ENCODE data around the gene MUC20. TPM values are rescaled to one million over a fixed set of nuclear protein-coding genes. Genes with fewer than 3 reads are reported as not detected.

MUC20 gene
- total and polyA plus RNA-seq, 8 donors: 5.2 to 35.9 (median 10.8) TPM

DNA sequence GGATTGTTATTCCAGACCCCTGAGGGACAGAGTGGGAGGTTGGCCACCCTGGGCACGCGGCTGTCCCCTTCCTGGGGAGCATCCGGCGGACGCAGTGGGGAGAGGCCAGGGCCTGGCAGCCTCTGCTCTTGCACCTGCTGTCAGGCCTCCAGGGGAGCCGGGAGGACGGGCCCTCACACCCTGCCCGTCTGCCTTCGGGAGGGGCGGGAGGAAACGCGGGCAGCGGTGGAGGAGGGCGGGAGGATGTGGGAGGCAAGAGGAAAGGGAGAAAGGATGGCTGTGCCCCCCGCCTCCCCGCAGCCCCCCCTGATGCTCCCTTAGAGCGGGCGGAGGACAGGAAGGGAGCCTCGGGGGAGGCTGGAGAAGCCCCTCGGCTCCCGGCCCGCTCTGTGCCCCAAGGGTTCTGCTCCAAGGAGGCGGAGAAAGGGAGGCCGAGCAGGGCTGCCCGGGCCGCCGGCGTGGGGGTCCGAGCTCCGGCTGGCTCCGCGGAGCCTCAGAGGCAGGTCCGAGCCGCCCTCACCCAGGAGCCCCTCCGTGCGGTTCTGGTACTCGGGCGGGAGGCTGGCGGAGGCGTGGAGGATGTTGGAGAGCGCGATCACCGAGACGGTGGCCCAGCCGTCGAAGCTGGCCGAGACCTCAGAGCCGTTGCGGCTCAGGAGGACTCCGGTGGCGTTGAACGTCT lies 40.9 kb downstream of the MUC20 start:
- ATAC-seq: no peak
- FAIRE-seq: no peak
- no peak overlapping the region for H3K4me3 ChIP-seq
- no peaks in the 10 kb centered on the region for H3K36me3 ChIP-seq
- no peak for DNase-seq
- WGBS, 2 donors: 15 to 25% methylated on average over 39 to 52 of the region's 52 CpGs
- intact Hi-C loops (cut with DNase I): no loop called here
- peaks cover 0 to 5% (median 0%) of the 10 kb centered on the region in 4 donors for H3K27me3 ChIP-seq
- TF ChIP-seq, protein P1, sequence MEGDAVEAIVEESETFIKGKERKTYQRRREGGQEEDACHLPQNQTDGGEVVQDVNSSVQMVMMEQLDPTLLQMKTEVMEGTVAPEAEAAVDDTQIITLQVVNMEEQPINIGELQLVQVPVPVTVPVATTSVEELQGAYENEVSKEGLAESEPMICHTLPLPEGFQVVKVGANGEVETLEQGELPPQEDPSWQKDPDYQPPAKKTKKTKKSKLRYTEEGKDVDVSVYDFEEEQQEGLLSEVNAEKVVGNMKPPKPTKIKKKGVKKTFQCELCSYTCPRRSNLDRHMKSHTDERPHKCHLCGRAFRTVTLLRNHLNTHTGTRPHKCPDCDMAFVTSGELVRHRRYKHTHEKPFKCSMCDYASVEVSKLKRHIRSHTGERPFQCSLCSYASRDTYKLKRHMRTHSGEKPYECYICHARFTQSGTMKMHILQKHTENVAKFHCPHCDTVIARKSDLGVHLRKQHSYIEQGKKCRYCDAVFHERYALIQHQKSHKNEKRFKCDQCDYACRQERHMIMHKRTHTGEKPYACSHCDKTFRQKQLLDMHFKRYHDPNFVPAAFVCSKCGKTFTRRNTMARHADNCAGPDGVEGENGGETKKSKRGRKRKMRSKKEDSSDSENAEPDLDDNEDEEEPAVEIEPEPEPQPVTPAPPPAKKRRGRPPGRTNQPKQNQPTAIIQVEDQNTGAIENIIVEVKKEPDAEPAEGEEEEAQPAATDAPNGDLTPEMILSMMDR (IDR thresholded peaks at IDR 0.05): no peak
- no peaks in the 10 kb centered on the region for H3K4me1 ChIP-seq
- H3K27ac ChIP-seq: no peak overlapping the region
- H3K9me3 ChIP-seq: no peaks in the 10 kb centered on the region

GRCh38 chr3:195762249-195762585 lies 41.4 kb downstream of the MUC20 start:
- peaks cover 0 to 5% (median 0%) of the 10 kb centered on the region in 4 donors for H3K27me3 ChIP-seq
- no peak for FAIRE-seq

GRCh38 chr3:195762611-195763010 lies 41.8 kb downstream of the MUC20 start:
- Histone ChIP-seq H3K9me3 (no peaks in the 10 kb centered on the region), H3K4me1 (no peaks in the 10 kb centered on the region), H3K27ac (no peak overlapping the region), H3K36me3 (no peaks in the 10 kb centered on the region), H3K4me3 (no peak overlapping the region), H3K27me3 (peaks cover 0 to 5% (median 0%) of the 10 kb centered on the region in 4 donors)
- FAIRE-seq (no peak), ATAC-seq (no peak), DNase-seq (no peak)
- TF ChIP-seq, protein P1 (IDR thresholded peaks at IDR 0.05): no peak
- intact Hi-C loops (cut with DNase I): no loop called here
- WGBS, 2 donors: 81 to 85% methylated on average over 38 to 43 of the region's 43 CpGs

More at GRCh38 chr3:195762249-195762585, 41.4 kb downstream of the MUC20 start:
- TF ChIP-seq, protein P1 (IDR thresholded peaks at IDR 0.05): no peak
- no peaks in the 10 kb centered on the region for H3K4me1 ChIP-seq
- no peak for ATAC-seq
- DNase-seq: no peak
- no peak overlapping the region for H3K4me3 ChIP-seq
- H3K27ac ChIP-seq: no peak overlapping the region
- no peaks in the 10 kb centered on the region for H3K9me3 ChIP-seq
- intact Hi-C loops (cut with DNase I): no loop called here
- 67 to 69% methylated on average over 33 to 36 of the region's 36 CpGs for WGBS, 2 donors
- no peaks in the 10 kb centered on the region for H3K36me3 ChIP-seq

GRCh38 chr3:195763076-195763830 lies 42.5 kb downstream of the MUC20 start:
- no peak overlapping the region for H3K4me3 ChIP-seq
- TF ChIP-seq, protein P1 (IDR thresholded peaks at IDR 0.05): no peak
- H3K27me3 ChIP-seq: peaks cover 0 to under 1% (median 0%) of the 10 kb centered on the region in 4 donors
- H3K36me3 ChIP-seq: no peaks in the 10 kb centered on the region
- FAIRE-seq: no peak
- no peaks in the 10 kb centered on the region for H3K4me1 ChIP-seq
- no peak for ATAC-seq
- no peaks in the 10 kb centered on the region for H3K9me3 ChIP-seq
- H3K27ac ChIP-seq: no peak overlapping the region
- no peak for DNase-seq
- WGBS, 2 donors: 78 to 84% methylated on average over 28 of the region's 28 CpGs
- intact Hi-C loops (cut with DNase I): no loop called here

Measured in pancreas (tissue), 10 donors.